Measurements from ENCODE around the gene METRNL.

METRNL gene

DNA sequence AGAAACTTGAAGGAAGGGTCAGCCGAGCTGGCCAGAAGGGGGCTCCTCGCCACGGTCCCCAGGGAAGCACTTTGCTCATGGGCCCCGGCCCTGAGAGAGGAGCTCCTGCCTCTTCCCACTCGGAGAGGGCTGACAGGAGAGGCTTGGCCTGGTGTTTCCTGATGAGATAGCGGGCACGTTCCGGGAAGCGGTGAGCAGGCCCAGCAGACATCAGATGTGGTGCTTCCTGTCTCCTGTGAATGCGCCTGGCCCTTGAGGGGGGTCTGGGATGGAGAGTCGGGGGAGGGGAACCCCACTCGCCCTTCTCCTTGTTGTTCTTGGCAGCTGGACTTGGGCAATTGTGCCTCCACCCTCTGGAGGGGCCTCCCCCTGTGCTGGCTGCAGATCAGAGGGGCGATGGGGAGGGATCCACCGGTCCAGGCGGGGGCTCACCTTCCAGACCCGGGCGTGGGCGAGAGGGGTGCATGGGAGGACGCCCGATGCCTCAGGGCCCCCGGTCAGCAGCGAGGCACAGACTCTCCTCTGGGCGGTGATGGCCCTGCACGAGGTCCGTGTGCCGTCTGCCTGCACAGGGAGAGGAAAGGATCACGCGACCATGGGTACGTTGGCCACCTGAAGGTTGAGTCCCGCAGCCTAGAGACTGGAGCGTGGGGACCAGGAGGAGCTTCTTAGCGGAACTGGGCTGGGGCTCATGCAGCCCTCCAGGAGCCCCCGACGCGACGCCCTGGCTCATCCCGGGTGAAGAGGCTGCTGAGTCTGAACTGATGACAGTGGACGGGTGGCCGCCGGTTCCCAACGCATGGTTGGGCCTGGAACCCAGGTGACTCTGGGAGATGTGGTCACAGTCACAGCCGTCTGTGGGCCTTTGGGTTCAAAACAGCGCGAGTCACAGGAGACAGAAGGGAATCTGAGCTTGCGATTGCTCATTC lies 25.4 kb downstream of the METRNL start:
- DNase-seq (ENCODE audit: low read depth in 2 of 2) = no peak

DNA sequence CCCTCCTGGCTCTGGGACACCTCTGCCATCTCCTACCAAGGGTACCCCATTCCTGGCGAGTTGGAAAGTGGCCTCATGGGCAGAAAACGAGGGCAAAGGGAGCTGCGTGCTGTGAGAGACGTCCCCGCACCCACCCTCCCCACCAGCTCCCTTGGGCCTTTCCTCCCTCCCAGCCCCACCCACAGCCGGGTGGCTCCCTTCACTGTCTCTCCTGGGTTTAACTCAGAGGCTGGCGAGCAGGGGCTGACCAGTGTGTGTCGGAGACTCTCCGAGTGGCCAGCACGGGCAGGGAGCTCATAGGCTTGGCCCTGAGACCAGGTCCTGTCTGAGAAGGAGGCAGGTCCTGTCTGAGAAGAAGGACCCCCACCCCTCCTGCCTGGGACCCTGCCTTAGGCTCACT lies 26.1 kb downstream of the METRNL start:
- DNase-seq (ENCODE audit: low read depth in 2 of 2) = no peak

DNA sequence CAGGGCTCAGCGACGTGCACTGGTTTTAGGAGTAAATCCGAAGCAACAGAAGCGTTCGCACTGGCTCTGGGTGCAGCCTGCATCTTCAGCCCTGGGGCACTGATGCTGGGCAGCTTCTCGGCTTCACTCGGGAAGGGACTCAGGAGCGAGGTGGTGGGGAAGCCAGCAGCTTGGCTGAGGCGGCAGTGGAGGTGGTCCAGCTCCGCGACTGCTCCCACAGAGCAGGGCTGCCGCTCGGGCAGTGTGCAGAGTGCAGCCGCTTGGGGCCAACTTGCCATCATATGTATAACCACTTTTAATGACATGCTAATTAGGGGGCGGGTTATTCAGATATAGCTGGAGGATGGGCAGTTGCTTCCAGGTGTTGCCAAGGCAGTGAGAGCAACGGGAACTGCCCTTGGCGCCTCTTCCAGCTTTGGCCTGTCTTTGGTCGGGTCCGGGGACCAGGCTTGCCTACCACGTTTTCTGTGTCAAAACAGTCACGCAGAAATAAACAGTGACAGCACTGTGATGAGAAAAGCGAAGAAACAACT lies 26.7 kb downstream of the METRNL start:
- DNase-seq (ENCODE audit: low read depth in 2 of 2) = no peak

- no peak for DNase-seq (ENCODE audit: low read depth in 2 of 2)
These were observed 27.7 kb downstream of the METRNL start for GRCh38 chr17:83106913-83107655.

- no peak for DNase-seq (ENCODE audit: low read depth in 2 of 2)
These were observed 28.2 kb downstream of the METRNL start for GRCh38 chr17:83107656-83108048.

GRCh38 chr17:83108709-83109108 lies 29.3 kb downstream of the METRNL start:
- DNase-seq (ENCODE audit: low read depth in 2 of 2) = no peak

- no peak for DNase-seq (ENCODE audit: low read depth in 2 of 2)
These were observed 30.0 kb downstream of the METRNL start for GRCh38 chr17:83109386-83109785.

DNA sequence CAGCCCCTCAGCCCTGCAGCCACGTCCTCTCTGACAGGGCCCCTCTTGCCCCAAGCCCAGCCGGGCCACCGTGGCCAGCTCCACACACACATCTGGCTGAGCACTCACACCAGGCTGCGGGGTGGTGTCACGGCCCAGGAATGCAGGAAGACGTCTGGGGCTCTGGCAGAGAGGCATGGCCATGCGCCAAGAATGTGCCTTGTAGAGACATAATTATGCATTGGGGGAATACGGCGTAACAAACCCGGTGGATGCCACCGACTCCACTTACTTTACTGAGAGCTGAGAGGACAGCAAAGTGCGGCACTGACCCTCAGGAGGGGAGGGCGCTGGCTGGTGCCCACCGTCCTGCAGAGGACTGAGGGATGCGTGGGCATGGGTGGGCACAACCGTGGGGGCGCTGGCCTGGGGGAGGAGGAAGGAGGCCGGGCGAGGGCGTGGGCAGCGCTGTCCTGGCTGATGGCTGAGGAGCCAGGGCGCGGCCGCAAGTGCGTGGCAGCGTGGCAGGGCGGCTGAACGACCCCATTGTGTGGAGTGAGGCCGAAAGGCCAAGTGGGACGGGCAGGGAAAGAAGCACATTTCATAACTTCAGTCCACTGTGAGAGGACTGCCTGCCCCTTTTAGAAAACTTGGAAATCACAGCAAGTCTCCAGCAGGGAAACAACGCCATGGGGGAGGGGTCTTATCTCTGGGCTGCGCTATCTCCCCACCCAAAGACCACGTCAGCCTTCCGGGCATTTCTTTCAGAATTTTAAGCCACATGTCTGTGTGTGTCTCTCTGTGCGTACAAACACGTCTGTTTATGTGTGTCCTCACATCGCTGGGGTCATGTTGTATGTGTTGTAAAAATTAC lies 30.6 kb downstream of the METRNL start:
- peak; percentile 91 to 92 for DNase-seq (ENCODE audit: low read depth in 2 of 2)

DNA sequence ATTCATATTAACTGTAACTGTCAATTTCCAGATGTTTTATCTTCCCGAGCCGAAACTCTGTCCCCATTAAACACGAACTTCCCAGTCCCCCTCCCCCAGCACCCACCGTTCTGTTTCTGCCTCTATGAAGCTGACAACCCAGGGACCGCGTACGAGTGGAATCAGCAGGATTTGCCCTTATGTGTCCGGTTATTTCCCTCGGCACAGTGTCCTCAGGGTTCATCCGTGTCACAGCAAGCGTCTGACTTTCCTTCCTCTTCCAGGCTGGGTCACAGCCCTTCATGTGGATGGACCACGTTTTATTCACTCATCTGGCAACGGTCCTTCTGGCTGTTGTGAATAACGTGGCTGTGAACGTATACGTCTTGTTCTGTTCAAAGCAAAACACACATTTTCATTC lies 31.3 kb downstream of the METRNL start:
- DNase-seq (ENCODE audit: low read depth in 2 of 2) = no peak

DNA sequence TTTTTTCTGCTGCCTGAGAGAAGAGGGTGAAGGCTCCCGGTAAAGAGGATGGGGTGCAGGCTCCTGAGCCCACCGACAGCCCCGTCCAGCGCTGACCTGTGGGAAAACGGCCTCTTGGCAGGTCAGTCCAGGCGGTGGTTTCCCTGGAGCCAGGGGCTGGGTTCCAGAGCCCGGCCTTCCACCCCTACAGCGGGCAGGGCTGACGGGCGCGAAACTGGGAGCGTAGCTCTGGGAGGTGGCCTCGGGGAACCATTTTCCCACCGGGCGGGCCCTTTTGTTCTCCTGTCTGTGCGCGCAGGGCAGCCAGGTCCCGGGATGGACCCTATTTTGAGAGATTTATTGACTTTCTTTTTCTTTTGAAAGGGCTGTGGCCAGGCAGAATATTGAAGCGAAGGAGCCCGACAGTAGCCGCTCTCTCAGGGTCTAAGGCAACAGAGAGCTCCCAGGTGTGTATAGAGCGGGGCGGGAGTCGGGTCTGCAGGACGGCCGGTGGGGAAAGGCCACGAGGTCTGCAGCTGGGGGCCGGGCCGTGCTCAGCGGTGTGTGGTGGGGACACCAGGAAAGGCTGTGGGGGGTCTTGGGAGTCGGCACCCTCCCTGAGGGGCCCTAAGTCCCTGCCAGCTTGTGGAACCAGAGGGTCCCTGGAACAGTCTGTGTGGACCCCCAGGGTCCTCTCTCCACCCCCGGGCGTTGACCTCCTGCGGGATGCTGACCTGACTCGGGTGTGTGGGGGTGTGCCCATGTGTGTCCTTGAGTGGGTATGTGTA lies 32.3 kb downstream of the METRNL start:
- DNase-seq (ENCODE audit: low read depth in 2 of 2) = no peak

GRCh38 chr17:83113381-83113780 lies 34.0 kb downstream of the METRNL start:
- DNase-seq (ENCODE audit: low read depth in 2 of 2) = no peak

GRCh38 chr17:83113792-83114191 lies 34.4 kb downstream of the METRNL start:
- no peak for DNase-seq (ENCODE audit: low read depth in 2 of 2)

- DNase-seq (ENCODE audit: low read depth in 2 of 2) = no peak
These were observed 35.3 kb downstream of the METRNL start for GRCh38 chr17:83114706-83115105.

DNA sequence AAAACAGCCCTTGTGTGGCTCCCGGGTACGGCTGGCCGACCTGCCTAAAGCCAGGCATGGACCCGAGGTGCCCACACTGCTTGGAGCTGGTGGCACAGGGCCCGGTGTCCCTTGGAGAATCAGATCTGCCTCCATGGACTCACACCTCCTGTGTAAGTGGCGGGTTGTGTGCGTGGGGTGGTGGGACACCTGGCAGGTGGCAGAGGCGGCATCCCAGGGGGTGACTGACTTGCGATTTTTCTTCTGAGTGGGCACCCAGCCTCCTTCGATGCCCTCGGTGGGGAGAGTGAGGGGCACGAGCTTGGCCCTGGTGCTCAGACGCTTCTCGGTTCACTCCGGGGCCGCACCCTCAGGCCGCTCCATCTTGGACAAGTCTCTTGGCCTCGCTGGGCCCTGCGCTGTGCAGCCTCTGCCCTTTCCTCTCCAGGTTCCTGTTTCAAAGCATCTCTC lies 35.8 kb downstream of the METRNL start:
- DNase-seq (ENCODE audit: low read depth in 2 of 2) = no peak

GRCh38 chr17:83115832-83116231 lies 36.4 kb downstream of the METRNL start:
- no peak for DNase-seq (ENCODE audit: low read depth in 2 of 2)

- DNase-seq (ENCODE audit: low read depth in 2 of 2) = no peak
These were observed 36.9 kb downstream of the METRNL start for GRCh38 chr17:83116311-83116771.

GRCh38 chr17:83116783-83117555 lies 37.6 kb downstream of the METRNL start:
- DNase-seq (ENCODE audit: low read depth in 2 of 2) = no peak

- DNase-seq (ENCODE audit: low read depth in 2 of 2) = no peak
These were observed 38.2 kb downstream of the METRNL start for GRCh38 chr17:83117583-83117982.

- no peak for DNase-seq (ENCODE audit: low read depth in 2 of 2)
These were observed 38.8 kb downstream of the METRNL start for GRCh38 chr17:83118071-83118841.
